Nephron (organoid): ENCODE data around the gene GSX2.

ENCODE experiments used
- H3K27ac Mint-ChIP-seq, 3 experiments: 2 replicates each; pipeline ENCODE4 v1.8.0; 2020; ENCODE audit warnings: mixed read lengths in 3 of 3, mild to moderate bottlenecking in 2 of 3, moderate library complexity in 1 of 3
- H3K27me3 Mint-ChIP-seq: 2 replicates; pipeline ENCODE4 v1.8.0; 2021; ENCODE audit warnings: low read depth, mild to moderate bottlenecking, moderate library complexity, mixed read lengths
- H3K36me3 Mint-ChIP-seq: 2 replicates; pipeline ENCODE4 v1.8.0; 2020; ENCODE audit warnings: low read depth, mixed read lengths
- H3K4me1 Mint-ChIP-seq: 2 replicates; pipeline ENCODE4 v1.8.0; 2020; ENCODE audit warnings: mixed read lengths
- H3K4me3 Mint-ChIP-seq, 3 experiments: 2 replicates each; pipeline ENCODE4 v1.8.0; 2020; ENCODE audit warnings: mild to moderate bottlenecking in 3 of 3, mixed read lengths in 3 of 3, moderate library complexity in 2 of 3
- H3K9me3 Mint-ChIP-seq: 2 replicates; pipeline ENCODE4 v1.8.0; 2020; ENCODE audit warnings: mixed read lengths
- TF ChIP-seq, protein P1 (sequence below), 3 experiments: fragments of 200-600 bp; sonication (generic); IDR thresholded peaks; one replicate each; pipeline ENCODE4 v1.5.0; 2021; ENCODE audit warnings: antibody characterized with exemption in 3 of 3; ENCODE audit not compliant: unreplicated experiment in 3 of 3

The GSX2 gene

DNA sequence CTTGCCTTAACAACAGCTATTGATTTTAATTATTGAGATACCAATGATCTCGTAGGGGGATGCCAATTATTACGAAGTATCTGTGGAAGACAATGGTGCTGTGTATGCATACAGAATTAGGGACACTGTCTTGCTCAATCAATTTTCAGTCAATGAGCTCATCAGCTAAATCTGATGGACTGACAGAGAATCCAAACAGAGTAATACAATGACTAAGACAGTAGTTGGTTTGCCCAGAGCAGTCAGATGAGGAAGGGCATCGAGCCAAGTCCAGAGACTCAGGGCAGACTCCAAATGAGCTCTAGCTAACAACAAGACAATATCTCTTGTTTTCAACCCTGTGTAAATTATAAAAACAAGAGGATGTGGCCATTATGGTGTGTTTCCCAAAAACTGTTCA is 14.7 kb upstream of the GSX2 start:
- H3K36me3 Mint-ChIP-seq = no peaks in the 10 kb centered on the region
- H3K27ac Mint-ChIP-seq = no peak overlapping the region
- TF ChIP-seq, protein P1, sequence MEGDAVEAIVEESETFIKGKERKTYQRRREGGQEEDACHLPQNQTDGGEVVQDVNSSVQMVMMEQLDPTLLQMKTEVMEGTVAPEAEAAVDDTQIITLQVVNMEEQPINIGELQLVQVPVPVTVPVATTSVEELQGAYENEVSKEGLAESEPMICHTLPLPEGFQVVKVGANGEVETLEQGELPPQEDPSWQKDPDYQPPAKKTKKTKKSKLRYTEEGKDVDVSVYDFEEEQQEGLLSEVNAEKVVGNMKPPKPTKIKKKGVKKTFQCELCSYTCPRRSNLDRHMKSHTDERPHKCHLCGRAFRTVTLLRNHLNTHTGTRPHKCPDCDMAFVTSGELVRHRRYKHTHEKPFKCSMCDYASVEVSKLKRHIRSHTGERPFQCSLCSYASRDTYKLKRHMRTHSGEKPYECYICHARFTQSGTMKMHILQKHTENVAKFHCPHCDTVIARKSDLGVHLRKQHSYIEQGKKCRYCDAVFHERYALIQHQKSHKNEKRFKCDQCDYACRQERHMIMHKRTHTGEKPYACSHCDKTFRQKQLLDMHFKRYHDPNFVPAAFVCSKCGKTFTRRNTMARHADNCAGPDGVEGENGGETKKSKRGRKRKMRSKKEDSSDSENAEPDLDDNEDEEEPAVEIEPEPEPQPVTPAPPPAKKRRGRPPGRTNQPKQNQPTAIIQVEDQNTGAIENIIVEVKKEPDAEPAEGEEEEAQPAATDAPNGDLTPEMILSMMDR (IDR thresholded peaks at IDR 0.05; ENCODE audit: unreplicated experiment in 3 of 3) = no peak
- H3K4me1 Mint-ChIP-seq = no peaks in the 10 kb centered on the region
- H3K27me3 Mint-ChIP-seq = peaks cover 32% of the 10 kb centered on the region
- H3K9me3 Mint-ChIP-seq = no peaks in the 10 kb centered on the region
- no peak overlapping the region for H3K4me3 Mint-ChIP-seq

- H3K36me3 Mint-ChIP-seq = no peaks in the 10 kb centered on the region
- TF ChIP-seq, protein P1 (IDR thresholded peaks at IDR 0.05; ENCODE audit: unreplicated experiment in 3 of 3) = no peak
- H3K27ac Mint-ChIP-seq = no peak overlapping the region
- H3K9me3 Mint-ChIP-seq = no peaks in the 10 kb centered on the region
- peaks cover 78% of the 10 kb centered on the region for H3K27me3 Mint-ChIP-seq
- H3K4me1 Mint-ChIP-seq = peaks cover 10% of the 10 kb centered on the region
- H3K4me3 Mint-ChIP-seq = no peak overlapping the region
Measured at GRCh38 chr4:54089875-54090274, 10.1 kb upstream of the GSX2 start.

DNA sequence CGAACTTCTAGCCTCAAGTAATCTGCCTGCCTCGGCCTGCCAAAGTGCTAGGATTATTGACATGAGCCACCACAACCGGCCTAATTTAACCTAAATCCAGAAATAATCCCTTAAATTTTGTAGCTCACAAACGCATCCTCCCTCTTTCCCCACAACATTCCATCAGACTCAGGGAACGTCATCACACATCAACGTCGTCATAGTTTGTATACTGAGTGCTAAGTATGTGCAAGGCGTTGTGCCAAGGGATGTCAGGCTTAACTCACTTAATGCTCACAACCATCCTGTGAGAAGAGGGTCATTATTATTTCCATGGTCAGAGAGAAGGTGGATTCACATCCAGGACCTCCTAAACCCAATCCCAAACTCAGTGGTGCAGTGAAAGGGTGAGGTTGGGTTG is 9.6 kb upstream of the GSX2 start:
- peaks cover 83% of the 10 kb centered on the region for H3K27me3 Mint-ChIP-seq
- H3K9me3 Mint-ChIP-seq = no peaks in the 10 kb centered on the region
- H3K4me1 Mint-ChIP-seq = peaks cover 10% of the 10 kb centered on the region
- H3K4me3 Mint-ChIP-seq = peak overlapping the region in 2 of 3 experiments; percentile 6 to 86
- no peak overlapping the region for H3K27ac Mint-ChIP-seq
- TF ChIP-seq, protein P1 (IDR thresholded peaks at IDR 0.05; ENCODE audit: unreplicated experiment in 3 of 3) = no peak
- H3K36me3 Mint-ChIP-seq = no peaks in the 10 kb centered on the region

DNA sequence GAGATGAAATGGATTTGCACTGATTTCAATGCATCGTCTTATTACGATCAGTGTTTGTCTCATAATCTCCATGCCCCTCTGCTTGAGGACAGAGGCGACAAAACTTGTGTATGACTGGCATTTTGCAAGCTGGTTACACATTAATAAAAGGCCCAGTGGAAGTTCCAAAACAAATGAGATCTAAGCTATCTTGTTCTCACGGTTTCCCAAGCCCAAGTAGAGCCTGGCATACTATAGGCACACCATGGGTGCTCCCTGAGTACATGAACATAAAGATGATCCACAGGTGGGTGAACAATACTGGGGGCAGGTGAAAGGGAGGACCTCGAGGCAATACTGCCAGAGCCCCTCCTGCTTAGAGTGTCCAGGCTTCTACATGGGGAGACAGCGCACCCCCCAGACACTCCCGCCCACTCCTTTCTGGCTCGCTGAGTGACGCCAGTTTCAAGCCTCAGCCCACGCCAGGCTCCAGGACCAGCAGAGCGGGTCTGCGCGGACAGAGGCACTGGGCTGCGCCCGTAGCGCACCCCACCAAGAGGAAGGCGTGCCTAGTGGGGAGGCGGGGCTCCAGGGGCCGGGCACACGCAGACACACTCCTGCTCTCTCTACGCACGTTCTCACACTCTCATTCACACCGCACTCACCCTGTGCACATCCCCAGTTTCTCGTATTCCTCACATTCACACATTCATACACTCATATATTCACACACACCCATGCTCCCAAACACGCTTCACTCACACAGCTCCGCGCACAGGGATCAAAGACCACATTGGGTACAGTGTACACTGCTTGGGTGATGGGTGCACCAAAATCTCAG is 8.9 kb upstream of the GSX2 start:
- Mint-ChIP-seq H3K4me3 (peak overlapping the region; percentile 84 to 88 (median 86)), H3K9me3 (no peaks in the 10 kb centered on the region), H3K27ac (no peak overlapping the region), H3K4me1 (peaks cover 10% of the 10 kb centered on the region), H3K36me3 (no peaks in the 10 kb centered on the region), H3K27me3 (peaks cover 86% of the 10 kb centered on the region)
- TF ChIP-seq, protein P1 (IDR thresholded peaks at IDR 0.05; ENCODE audit: unreplicated experiment in 3 of 3) = no peak

- Mint-ChIP-seq H3K27ac (no peak overlapping the region), H3K27me3 (peaks cover 86% of the 10 kb centered on the region), H3K36me3 (no peaks in the 10 kb centered on the region), H3K4me3 (peak overlapping the region; percentile 84 to 88 (median 86)), H3K4me1 (peaks cover 10% of the 10 kb centered on the region), H3K9me3 (no peaks in the 10 kb centered on the region)
- TF ChIP-seq, protein P1 (IDR thresholded peaks at IDR 0.05; ENCODE audit: unreplicated experiment in 3 of 3) = no peak
Measured at GRCh38 chr4:54091637-54092404, 8.1 kb upstream of the GSX2 start.
